Colonic mucosa (tissue), 4 donors: ENCODE data around the gene CD27. TPM values are rescaled to one million over a fixed set of nuclear protein-coding genes. Genes with fewer than 3 reads are reported as not detected.
"Not testable (repeated sequence)": the region's sequence is repeated elsewhere in the genome, so short reads cannot be mapped to it uniquely, and the experiment has no call there.

Experiments used
- DNase-seq: peaks from one replicate; pipeline ENCODE4 v3.0.0-alpha.2; 2020
- H3K27ac ChIP-seq: fragments of 200-600 bp; one replicate; pipeline ENCODE4 v1.8.0; 2021
- H3K27me3 ChIP-seq: fragments of 200-600 bp; one replicate; pipeline ENCODE4 v1.8.0; 2021
- H3K36me3 ChIP-seq: fragments of 200-600 bp; one replicate; pipeline ENCODE4 v1.8.0; 2021
- H3K4me1 ChIP-seq: fragments of 200-600 bp; one replicate; pipeline ENCODE4 v1.8.0; 2021; ENCODE audit warnings: mild to moderate bottlenecking
- H3K4me3 ChIP-seq: fragments of 200-600 bp; one replicate; pipeline ENCODE4 v1.8.0; 2021
- H3K9ac ChIP-seq, 2 donors: one replicate each; pipeline ENCODE4 v1.7.0; 2013; ENCODE audit warnings: control low read depth in 2 of 2, low read depth in 2 of 2, low read length in 2 of 2
- H3K9me3 ChIP-seq: fragments of 200-600 bp; one replicate; pipeline ENCODE4 v1.8.0; 2021
- intact Hi-C: fragments of 100-400 bp; cut with DNase I; formaldehyde crosslinking; loops from one replicate; pipeline ENCODE4 v1.14.1; 2022
- total RNA-seq, 2 donors: library from RNA; stranded (reverse); fragmentation: NEBNext Ultra II Directional in 1 of 2; extraction: Animal tissue kit (Norgen Biotek cat#: 25700) in 1 of 2; gene quantifications; one replicate each; pipeline ENCODE4 v1.2.1, GENCODE V29; 2021
- TF ChIP-seq, protein P1 (sequence below): fragments of 200-600 bp; IDR thresholded peaks from one replicate; pipeline ENCODE4 v1.8.0; 2022; ENCODE audit warnings: antibody characterized with exemption, mild to moderate bottlenecking
- donor health status: healthy.
- donor health status: DM: no; HTN: no; CAD: no.
- donor health status: DM: no; HTN: no; CAD: no.

The CD27 gene
- total RNA-seq, 2 donors from 2014 or later, result 1.9 to 2.4 TPM

DNA sequence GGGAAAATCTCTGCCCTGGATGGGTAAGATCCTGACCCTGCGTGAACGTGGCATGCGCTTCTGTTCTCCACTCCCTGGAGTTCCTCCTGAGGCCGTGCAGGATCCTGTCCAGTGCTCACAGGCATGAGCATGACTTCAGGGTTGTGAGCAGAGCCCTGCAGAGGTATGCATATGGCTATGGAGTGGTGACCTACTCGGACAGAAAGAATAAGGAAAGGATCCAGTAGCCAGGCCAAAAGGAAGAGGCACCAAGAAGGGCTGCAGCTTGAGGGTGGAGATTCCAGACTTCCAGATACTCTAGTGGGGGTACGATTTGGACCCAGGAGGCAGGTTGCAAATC is 20.8 kb upstream of the CD27 start:
- TF ChIP-seq, protein P1, sequence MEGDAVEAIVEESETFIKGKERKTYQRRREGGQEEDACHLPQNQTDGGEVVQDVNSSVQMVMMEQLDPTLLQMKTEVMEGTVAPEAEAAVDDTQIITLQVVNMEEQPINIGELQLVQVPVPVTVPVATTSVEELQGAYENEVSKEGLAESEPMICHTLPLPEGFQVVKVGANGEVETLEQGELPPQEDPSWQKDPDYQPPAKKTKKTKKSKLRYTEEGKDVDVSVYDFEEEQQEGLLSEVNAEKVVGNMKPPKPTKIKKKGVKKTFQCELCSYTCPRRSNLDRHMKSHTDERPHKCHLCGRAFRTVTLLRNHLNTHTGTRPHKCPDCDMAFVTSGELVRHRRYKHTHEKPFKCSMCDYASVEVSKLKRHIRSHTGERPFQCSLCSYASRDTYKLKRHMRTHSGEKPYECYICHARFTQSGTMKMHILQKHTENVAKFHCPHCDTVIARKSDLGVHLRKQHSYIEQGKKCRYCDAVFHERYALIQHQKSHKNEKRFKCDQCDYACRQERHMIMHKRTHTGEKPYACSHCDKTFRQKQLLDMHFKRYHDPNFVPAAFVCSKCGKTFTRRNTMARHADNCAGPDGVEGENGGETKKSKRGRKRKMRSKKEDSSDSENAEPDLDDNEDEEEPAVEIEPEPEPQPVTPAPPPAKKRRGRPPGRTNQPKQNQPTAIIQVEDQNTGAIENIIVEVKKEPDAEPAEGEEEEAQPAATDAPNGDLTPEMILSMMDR, result no peak
- Histone ChIP-seq H3K9ac (peak overlapping the region; percentile 36 to 53), H3K36me3 (no peaks in the 10 kb centered on the region), H3K27ac (no peak overlapping the region), H3K4me3 (no peak overlapping the region), H3K4me1 (peaks cover 3% of the 10 kb centered on the region), H3K9me3 (no peaks in the 10 kb centered on the region), H3K27me3 (no peaks in the 10 kb centered on the region)
- intact Hi-C loops, result loop anchor here (5.0 kb wide), 2 partner anchors 43 to 113 kb away; no protein-coding TSS in a partner anchor
- DNase-seq, result no peak

DNA sequence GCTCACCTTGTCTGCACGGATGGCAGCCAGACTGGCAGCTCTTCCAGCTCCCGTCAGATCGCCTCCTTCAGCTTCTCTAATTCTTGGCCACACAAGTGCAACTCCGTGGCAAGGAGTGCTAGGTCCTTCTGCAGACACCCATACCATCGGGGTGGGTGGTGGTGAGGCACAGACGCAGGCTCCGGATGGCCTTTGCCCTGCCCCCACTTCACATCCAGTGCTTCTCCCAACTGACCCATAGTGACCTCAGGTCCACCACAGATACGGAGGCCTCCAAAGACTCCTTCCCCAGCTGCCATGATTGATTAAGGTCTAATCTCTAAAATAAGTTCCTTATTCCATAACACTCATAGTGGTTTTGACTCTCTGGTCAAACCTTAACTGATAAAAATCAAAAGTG is 19.9 kb upstream of the CD27 start:
- intact Hi-C loops, result loop anchor here (5.0 kb wide), 2 partner anchors 42 to 112 kb away; no protein-coding TSS in a partner anchor
- H3K36me3 ChIP-seq, result no peaks in the 10 kb centered on the region
- H3K27ac ChIP-seq, result no peak overlapping the region
- TF ChIP-seq, protein P1, result no peak
- no peak overlapping the region for H3K4me3 ChIP-seq
- DNase-seq, result no peak
- H3K9me3 ChIP-seq, result no peaks in the 10 kb centered on the region
- H3K4me1 ChIP-seq, result peaks cover 3% of the 10 kb centered on the region
- no peak overlapping the region for H3K9ac ChIP-seq
- no peaks in the 10 kb centered on the region for H3K27me3 ChIP-seq

DNA sequence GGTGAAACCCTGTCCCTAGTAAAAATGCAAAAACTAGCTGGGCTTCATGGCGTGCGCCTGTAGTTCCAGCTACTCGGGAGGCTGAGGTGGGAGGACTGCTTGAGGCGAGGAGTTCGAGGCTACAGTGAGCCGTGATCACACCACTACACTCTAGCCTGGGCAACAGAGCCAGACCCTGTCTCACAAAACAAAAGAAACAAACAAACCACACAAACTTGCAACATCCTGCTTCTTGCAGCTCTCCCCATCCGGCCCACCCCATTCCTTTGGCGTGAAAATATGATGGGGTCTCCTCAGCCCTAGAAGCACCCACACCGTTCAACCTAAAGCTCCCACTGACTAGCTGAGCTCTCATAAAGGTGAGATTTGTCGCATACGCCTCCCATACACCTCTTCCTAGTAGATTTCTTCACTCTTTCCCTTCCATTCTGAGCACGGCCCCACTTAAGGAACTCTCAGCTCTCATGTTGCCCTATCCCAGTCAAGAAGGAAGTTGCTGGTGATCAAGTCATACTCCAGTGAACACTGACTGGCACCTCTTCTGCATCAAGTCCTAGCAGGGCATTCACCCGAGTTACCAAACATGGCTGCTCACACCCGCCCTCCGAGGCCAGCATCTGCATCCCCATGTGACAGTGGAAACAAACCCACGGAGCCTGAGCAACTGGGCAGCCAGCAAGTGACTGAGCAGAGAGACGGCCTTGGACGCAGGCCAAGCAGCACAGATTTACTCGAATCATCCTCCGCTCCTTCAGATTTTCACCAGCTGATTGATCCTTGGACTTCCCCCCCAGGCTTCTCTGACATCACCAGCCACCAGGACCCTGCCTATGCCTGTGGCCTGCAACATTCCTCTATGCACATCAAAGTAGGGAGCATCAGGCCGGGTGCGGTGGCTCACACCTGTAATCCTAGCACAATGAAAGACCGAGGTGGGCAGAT is 18.9 kb upstream of the CD27 start:
- intact Hi-C loops, result no loop called here
- Histone ChIP-seq H3K4me1 (peaks cover 3% of the 10 kb centered on the region), H3K27ac (peak overlapping the region; percentile 38), H3K9me3 (no peaks in the 10 kb centered on the region), H3K9ac (no peak overlapping the region), H3K4me3 (no peak overlapping the region), H3K36me3 (no peaks in the 10 kb centered on the region), H3K27me3 (no peaks in the 10 kb centered on the region)
- TF ChIP-seq, protein P1, result no peak
- no peak for DNase-seq

DNA sequence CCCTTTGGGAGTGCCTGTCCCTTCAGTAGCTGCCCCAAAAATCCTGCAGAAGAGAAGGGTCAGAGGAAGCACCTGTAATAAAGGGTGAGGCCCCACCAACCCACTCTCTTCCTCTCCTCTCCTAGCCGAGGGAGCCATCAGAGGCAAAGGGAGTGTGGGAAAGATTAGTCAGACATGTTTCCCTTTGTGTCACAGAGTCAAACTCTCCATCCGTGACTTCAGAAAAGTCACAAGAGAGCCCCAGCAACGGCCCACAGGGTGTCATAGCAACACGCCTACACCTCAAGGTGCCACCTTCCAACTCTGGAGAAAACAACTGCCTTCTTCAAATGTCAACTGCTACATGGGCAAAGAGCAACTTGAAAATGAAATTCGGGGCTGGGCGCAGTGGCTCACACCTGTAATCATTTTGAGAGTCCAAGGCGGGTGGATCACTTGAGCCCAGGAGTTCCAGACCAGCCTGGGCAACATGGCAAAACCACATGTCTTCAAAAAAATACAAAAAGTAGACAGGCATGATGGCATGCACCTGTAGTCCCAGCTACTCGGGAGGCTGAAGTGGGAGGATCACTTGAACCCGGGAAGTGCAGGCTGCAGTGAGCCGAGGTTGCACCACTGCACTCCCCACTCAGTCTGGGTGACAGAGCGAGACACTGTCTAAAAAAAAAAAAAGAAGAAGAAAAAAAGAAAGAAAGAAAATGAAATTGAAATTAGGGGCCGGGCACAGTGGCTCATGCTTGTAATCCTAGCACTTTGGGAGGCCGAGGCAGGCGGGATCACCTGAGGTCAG is 17.7 kb upstream of the CD27 start:
- no peak for DNase-seq
- Histone ChIP-seq H3K4me1 (peaks cover 3% of the 10 kb centered on the region), H3K27me3 (no peaks in the 10 kb centered on the region), H3K9ac (no peak overlapping the region), H3K4me3 (no peak overlapping the region), H3K36me3 (no peaks in the 10 kb centered on the region), H3K27ac (peak overlapping the region; percentile 38), H3K9me3 (no peaks in the 10 kb centered on the region)
- TF ChIP-seq, protein P1, result no peak
- intact Hi-C loops, result no loop called here

DNA sequence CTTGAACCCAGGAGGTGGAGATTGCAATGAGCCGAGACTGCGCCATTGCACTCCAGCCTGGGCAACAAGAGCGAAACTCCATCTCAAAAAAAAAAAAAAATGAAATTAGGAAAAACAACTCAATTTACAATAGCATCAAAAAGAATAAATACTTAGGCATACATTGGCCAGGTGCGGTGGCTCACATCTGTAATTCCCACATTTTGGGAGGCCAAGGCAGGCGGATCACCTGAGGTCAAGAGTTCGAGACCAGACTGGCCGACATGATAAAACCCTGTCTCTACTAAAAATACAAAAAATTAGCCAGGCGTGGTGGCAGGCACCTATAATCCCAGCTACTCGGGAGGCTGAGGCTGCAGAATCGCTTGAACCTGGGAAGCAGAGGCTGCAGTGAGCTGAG is 17.0 kb upstream of the CD27 start:
- H3K27me3 ChIP-seq, intact Hi-C loops, H3K9ac ChIP-seq, H3K36me3 ChIP-seq, DNase-seq, H3K4me1 ChIP-seq, H3K9me3 ChIP-seq, H3K4me3 ChIP-seq, H3K27ac ChIP-seq: not testable (repeated sequence)
